Trophoblast cell (in vitro differentiated cells and primary cell): ENCODE data around the gene PPM1H.

Experiments used
- DNase-seq, 2 donors: peaks; one replicate each; pipeline ENCODE4 v3.0.0-alpha.2; 2016
- H2AFZ ChIP-seq: 2 replicates; pipeline ENCODE4 v1.6.1; 2013; ENCODE audit warnings: low read length, moderate library complexity, mild to moderate bottlenecking; ENCODE audit not compliant: insufficient read depth, poor library complexity
- H2AK5ac ChIP-seq: 2 replicates; pipeline ENCODE4 v1.6.1; 2013; ENCODE audit warnings: mild to moderate bottlenecking, low read length
- H2BK120ac ChIP-seq: 2 replicates; pipeline ENCODE4 v1.6.1; 2013; ENCODE audit warnings: low read length, mild to moderate bottlenecking, moderate library complexity; ENCODE audit not compliant: insufficient read depth, poor library complexity
- H2BK12ac ChIP-seq: 2 replicates; pipeline ENCODE4 v1.6.1; 2013; ENCODE audit warnings: mild to moderate bottlenecking, low read length, moderate library complexity
- H2BK5ac ChIP-seq: 2 replicates; pipeline ENCODE4 v1.6.1; 2013; ENCODE audit warnings: low read length, low read depth, moderate library complexity, mild to moderate bottlenecking; ENCODE audit not compliant: poor library complexity
- H3K14ac ChIP-seq: 2 replicates; pipeline ENCODE4 v1.6.1; 2013; ENCODE audit warnings: mild to moderate bottlenecking, low read length
- H3K18ac ChIP-seq: 2 replicates; pipeline ENCODE4 v1.6.1; 2013; ENCODE audit warnings: mild to moderate bottlenecking, low read length
- H3K23ac ChIP-seq: 2 replicates; pipeline ENCODE4 v1.6.1; 2013; ENCODE audit warnings: low read length
- H3K27ac ChIP-seq: 2 replicates; pipeline ENCODE4 v1.5.1; 2013; ENCODE audit warnings: low read depth, mild to moderate bottlenecking, inconsistent platforms, low read length, moderate library complexity
- H3K27me3 ChIP-seq: 2 replicates; pipeline ENCODE4 v1.6.1; 2013; ENCODE audit warnings: inconsistent platforms, mild to moderate bottlenecking, low read length, moderate library complexity; ENCODE audit not compliant: insufficient read depth
- H3K36me3 ChIP-seq, 2 experiments: 1 replicate in 1 of 2; 2 replicates in 1 of 2; pipeline ENCODE4 v1.6.1; 2013; ENCODE audit warnings: low read length in 2 of 2, mild to moderate bottlenecking in 2 of 2, moderate library complexity in 1 of 2; ENCODE audit not compliant: insufficient read depth in 2 of 2, control insufficient read depth in 1 of 2
- H3K4ac ChIP-seq: 2 replicates; pipeline ENCODE4 v1.6.1; 2013; ENCODE audit warnings: low read depth, mild to moderate bottlenecking, low read length, moderate library complexity
- H3K4me1 ChIP-seq, 2 experiments: 1 replicate in 1 of 2; 2 replicates in 1 of 2; pipeline ENCODE4 v1.6.1; 2013; ENCODE audit warnings: low read length in 2 of 2, mild to moderate bottlenecking in 2 of 2, moderate library complexity in 1 of 2; ENCODE audit not compliant: insufficient read depth in 2 of 2, control insufficient read depth in 1 of 2
- H3K4me2 ChIP-seq: 2 replicates; pipeline ENCODE4 v1.6.1; 2013; ENCODE audit warnings: inconsistent platforms, mild to moderate bottlenecking, low read length, moderate library complexity
- H3K4me3 ChIP-seq: 2 replicates; pipeline ENCODE4 v1.5.1; 2013; ENCODE audit warnings: mild to moderate bottlenecking, low read depth, low read length, inconsistent platforms
- H3K79me1 ChIP-seq: one replicate; pipeline ENCODE4 v1.6.1; 2013; ENCODE audit warnings: low read length
- H3K79me2 ChIP-seq: 2 replicates; pipeline ENCODE4 v1.6.1; 2013; ENCODE audit warnings: low read length, mild to moderate bottlenecking; ENCODE audit not compliant: control insufficient read depth, insufficient read depth, poor library complexity
- H3K9ac ChIP-seq: 2 replicates; pipeline ENCODE4 v1.6.1; 2013; ENCODE audit warnings: mild to moderate bottlenecking, low read length
- H3K9me3 ChIP-seq: 2 replicates; pipeline ENCODE4 v1.6.1; 2013; ENCODE audit warnings: low read depth, mild to moderate bottlenecking, control low read depth, inconsistent platforms, low read length; ENCODE audit not compliant: insufficient read depth
- H4K12ac ChIP-seq: 2 replicates; pipeline ENCODE4 v1.6.1; 2013; ENCODE audit warnings: low read depth, mild to moderate bottlenecking, low read length, moderate library complexity
- H4K8ac ChIP-seq: 2 replicates; pipeline ENCODE4 v1.6.1; 2013; ENCODE audit warnings: low read depth, mild to moderate bottlenecking, low read length, moderate library complexity
- H4K91ac ChIP-seq: one replicate; pipeline ENCODE4 v1.6.1; 2013; ENCODE audit warnings: low read depth, mild to moderate bottlenecking, low read length, moderate library complexity
- WGBS: extraction: QIAGEN DNeasy Blood & Tissue Kit; methylation state at CpG from one replicate; pipeline ENCODE4 v1.1.7; 2013; ENCODE audit warnings: missing lambda C conversion rate; ENCODE audit not compliant: insufficient read length, insufficient coverage; ENCODE audit errors: extremely low coverage; 5-methylcytosine and 5-hydroxymethylcytosine counted together

Gene PPM1H

DNA sequence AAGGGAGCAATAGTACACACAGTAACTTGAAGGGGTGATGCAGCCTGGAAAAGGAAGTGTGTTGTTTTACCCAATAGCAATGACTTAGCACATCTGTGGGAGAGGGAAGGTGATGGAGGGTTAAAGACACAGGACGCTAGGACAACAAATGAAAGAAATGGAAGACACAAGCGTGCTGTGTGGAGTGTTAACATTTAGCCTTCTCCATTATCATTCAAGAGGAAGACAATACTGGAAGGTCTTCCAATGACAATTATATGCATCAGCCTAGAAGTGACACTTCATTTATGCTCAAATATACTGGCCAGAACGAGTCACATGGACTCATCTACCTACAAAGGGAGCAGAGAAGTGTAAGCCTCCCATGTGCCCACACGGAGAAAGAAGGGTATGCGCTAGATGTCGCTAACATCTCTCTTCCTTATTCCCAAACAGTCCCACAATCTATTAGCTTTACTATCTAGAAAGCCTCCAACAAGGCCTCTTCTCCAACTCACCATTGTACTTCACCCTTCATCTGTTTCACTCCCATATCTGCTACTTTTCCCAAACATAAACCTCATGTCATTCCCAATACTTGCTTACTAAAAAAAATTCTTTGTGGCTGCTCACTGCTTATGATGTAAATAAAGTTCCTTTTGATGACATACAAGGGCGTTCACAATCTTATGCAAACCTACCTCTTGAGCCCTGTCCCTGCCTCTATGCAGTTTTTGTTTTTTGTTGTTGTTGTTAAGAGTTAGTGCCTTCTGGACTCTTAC is 20.3 kb downstream of the PPM1H start:
- no peak for DNase-seq
- no peak overlapping the region for H3K18ac ChIP-seq
- no peak overlapping the region for H4K8ac ChIP-seq
- H3K4me3 ChIP-seq = no peak overlapping the region
- no peak overlapping the region for H3K14ac ChIP-seq
- no peaks in the 10 kb centered on the region for H3K9me3 ChIP-seq
- H2BK12ac ChIP-seq = no peak overlapping the region
- no peak overlapping the region for H3K23ac ChIP-seq
- no peak overlapping the region for H2AK5ac ChIP-seq
- no peak overlapping the region for H3K27ac ChIP-seq
- no peak overlapping the region for H3K9ac ChIP-seq
- H3K27me3 ChIP-seq = no peaks in the 10 kb centered on the region
- no peak overlapping the region for H3K4ac ChIP-seq
- no peak overlapping the region for H4K91ac ChIP-seq
- no peaks in the 10 kb centered on the region for H3K79me2 ChIP-seq
- no peaks in the 10 kb centered on the region for H3K4me1 ChIP-seq
- H2BK5ac ChIP-seq = no peak overlapping the region
- WGBS = no CpG with 5 or more reads among the region's 7 CpGs
- no peak overlapping the region for H2AFZ ChIP-seq
- H2BK120ac ChIP-seq = no peak overlapping the region
- no peaks in the 10 kb centered on the region for H3K36me3 ChIP-seq
- no peaks in the 10 kb centered on the region for H3K79me1 ChIP-seq
- H4K12ac ChIP-seq = no peak overlapping the region
- H3K4me2 ChIP-seq = no peak overlapping the region

DNA sequence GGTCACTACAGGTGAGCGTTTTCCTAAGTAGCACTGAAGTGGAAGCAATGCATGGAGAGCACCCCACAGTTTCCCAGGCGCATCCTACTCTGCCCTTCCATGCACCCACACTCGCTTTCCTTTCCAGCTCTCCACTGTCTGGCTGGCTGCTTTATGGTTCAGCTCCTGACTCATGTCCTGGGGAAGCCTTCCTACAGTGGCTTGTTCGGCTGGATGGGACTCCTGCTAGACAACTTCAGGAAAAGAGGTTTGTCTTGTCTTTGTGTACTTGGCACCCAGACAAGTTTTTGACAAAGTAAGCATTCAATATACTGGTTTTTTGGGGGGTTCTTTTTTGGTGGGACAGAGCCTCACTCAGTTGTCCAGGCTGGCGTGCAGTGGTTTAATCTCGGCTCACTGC is 21.6 kb downstream of the PPM1H start:
- H3K14ac ChIP-seq = no peak overlapping the region
- no peak overlapping the region for H3K4ac ChIP-seq
- H4K91ac ChIP-seq = no peak overlapping the region
- no CpG with 5 or more reads among the region's 6 CpGs for WGBS
- no peak overlapping the region for H3K18ac ChIP-seq
- H2BK120ac ChIP-seq = no peak overlapping the region
- no peak overlapping the region for H3K4me3 ChIP-seq
- H3K79me1 ChIP-seq = no peaks in the 10 kb centered on the region
- no peaks in the 10 kb centered on the region for H3K9me3 ChIP-seq
- H3K23ac ChIP-seq = no peak overlapping the region
- no peak overlapping the region for H3K4me2 ChIP-seq
- H4K12ac ChIP-seq = no peak overlapping the region
- H2BK5ac ChIP-seq = no peak overlapping the region
- no peak overlapping the region for H2BK12ac ChIP-seq
- H3K4me1 ChIP-seq = no peaks in the 10 kb centered on the region
- no peak overlapping the region for H3K27ac ChIP-seq
- no peak for DNase-seq
- no peaks in the 10 kb centered on the region for H3K36me3 ChIP-seq
- no peak overlapping the region for H4K8ac ChIP-seq
- H2AK5ac ChIP-seq = no peak overlapping the region
- H3K9ac ChIP-seq = no peak overlapping the region
- H3K27me3 ChIP-seq = no peaks in the 10 kb centered on the region
- no peak overlapping the region for H2AFZ ChIP-seq
- H3K79me2 ChIP-seq = no peaks in the 10 kb centered on the region

DNA sequence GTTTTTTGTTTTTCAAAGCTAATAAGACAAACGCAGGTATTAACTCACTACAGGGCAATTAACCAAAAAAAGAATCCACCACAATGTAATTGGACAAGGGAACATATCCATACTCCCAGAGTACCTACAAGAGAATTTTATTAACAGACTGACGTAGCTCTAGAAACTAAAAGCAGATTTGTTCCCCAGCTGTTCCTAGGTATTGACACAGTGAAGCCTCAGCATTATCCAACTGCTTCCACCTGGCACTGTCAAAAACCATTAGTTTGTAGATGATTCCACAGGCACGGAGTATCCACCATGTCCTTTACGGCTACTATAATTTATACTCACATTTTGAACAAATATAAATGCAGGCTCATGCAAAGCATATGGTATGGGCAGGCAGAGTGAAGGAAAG is 22.3 kb downstream of the PPM1H start:
- Histone ChIP-seq H3K9ac (no peak overlapping the region), H3K27ac (no peak overlapping the region), H3K14ac (no peak overlapping the region), H3K79me1 (no peaks in the 10 kb centered on the region), H3K4ac (no peak overlapping the region), H2BK120ac (no peak overlapping the region), H4K91ac (no peak overlapping the region), H2AFZ (no peak overlapping the region), H3K4me1 (no peaks in the 10 kb centered on the region), H2AK5ac (no peak overlapping the region), H4K12ac (no peak overlapping the region), H3K79me2 (no peaks in the 10 kb centered on the region), H3K36me3 (no peaks in the 10 kb centered on the region), H4K8ac (no peak overlapping the region), H3K23ac (no peak overlapping the region), H2BK5ac (no peak overlapping the region), H3K4me3 (no peak overlapping the region), H3K27me3 (no peaks in the 10 kb centered on the region), H2BK12ac (no peak overlapping the region), H3K18ac (no peak overlapping the region), H3K4me2 (no peak overlapping the region), H3K9me3 (no peaks in the 10 kb centered on the region)
- no peak for DNase-seq
- WGBS = no CpG with 5 or more reads among the region's 4 CpGs

DNA sequence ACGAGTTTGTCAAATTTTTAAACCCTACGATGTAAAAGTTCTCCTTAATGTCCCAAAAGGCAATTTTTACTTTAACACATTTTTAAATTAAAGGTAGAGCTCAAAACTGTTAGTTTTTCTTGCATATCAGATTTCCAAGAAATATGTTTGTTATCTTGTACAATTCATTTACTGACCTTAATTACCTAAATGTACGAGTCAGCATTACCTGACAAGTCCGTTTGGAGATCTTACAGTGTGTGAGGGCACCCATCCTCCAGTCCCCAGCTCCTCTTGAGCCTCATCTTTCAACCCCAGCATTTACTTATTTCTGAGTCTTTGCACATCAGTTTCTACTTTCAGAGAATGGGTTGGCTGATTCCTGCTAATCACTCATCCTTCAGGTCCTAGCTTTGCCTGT is 23.7 kb downstream of the PPM1H start:
- no peak overlapping the region for H3K4me2 ChIP-seq
- no peaks in the 10 kb centered on the region for H3K4me1 ChIP-seq
- H3K4me3 ChIP-seq = no peak overlapping the region
- WGBS = no CpG with 5 or more reads among the region's 4 CpGs
- no peak overlapping the region for H3K14ac ChIP-seq
- no peak overlapping the region for H2AK5ac ChIP-seq
- no peak overlapping the region for H3K23ac ChIP-seq
- H4K12ac ChIP-seq = no peak overlapping the region
- H4K91ac ChIP-seq = no peak overlapping the region
- H2BK5ac ChIP-seq = no peak overlapping the region
- H3K79me1 ChIP-seq = no peaks in the 10 kb centered on the region
- no peaks in the 10 kb centered on the region for H3K9me3 ChIP-seq
- no peak overlapping the region for H3K9ac ChIP-seq
- DNase-seq = no peak
- no peaks in the 10 kb centered on the region for H3K79me2 ChIP-seq
- no peak overlapping the region for H3K18ac ChIP-seq
- H3K27me3 ChIP-seq = no peaks in the 10 kb centered on the region
- H3K4ac ChIP-seq = no peak overlapping the region
- no peak overlapping the region for H2AFZ ChIP-seq
- H2BK12ac ChIP-seq = no peak overlapping the region
- H4K8ac ChIP-seq = no peak overlapping the region
- H3K27ac ChIP-seq = no peak overlapping the region
- no peaks in the 10 kb centered on the region for H3K36me3 ChIP-seq
- H2BK120ac ChIP-seq = no peak overlapping the region
